GM18868 (cell line): Measurements from ENCODE around the gene LAMTOR4.

ENCODE experiments used
- ATAC-seq: cut with Tn5 transposase; IDR thresholded peaks from one replicate; pipeline ENCODE4 v1.9.1; 2021; ENCODE audit warnings: mild to moderate bottlenecking, moderate library complexity; ENCODE audit not compliant: unreplicated experiment

The LAMTOR4 gene

DNA sequence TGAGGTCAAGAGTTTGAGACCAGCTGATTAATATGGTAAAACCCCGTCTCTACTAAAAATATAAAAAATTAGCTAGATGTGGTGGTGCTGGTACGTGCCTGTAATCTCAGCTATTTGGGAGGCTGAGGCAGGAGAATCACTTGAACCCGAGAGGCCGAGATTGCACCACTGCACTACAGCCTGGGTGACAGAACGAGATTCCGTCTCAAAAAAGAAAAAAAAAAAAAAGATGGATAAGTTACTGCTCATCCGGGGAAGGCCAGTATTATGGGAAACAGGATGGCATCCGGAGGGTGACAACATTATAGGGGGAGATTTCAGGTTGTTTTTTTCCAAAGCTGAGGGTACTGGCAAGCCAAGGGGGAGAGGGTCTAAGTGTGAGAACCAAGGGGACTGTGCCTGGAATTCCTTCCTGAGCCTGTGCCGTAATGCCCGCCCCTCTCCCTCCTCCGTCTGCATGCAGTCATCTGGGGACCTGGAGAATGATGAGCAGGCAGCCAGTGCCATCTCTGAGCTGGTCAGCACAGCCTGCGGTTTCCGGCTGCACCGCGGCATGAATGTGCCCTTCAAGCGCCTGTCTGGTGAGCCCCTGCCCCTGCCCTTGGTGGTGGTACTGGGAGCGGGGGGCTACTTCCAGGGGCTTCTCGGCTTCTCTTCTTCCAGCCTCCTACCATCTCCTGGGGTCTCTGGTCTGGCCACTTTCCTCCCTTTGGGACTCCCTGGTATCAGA lies 4.4 kb downstream of the LAMTOR4 start:
- no peak for ATAC-seq

DNA sequence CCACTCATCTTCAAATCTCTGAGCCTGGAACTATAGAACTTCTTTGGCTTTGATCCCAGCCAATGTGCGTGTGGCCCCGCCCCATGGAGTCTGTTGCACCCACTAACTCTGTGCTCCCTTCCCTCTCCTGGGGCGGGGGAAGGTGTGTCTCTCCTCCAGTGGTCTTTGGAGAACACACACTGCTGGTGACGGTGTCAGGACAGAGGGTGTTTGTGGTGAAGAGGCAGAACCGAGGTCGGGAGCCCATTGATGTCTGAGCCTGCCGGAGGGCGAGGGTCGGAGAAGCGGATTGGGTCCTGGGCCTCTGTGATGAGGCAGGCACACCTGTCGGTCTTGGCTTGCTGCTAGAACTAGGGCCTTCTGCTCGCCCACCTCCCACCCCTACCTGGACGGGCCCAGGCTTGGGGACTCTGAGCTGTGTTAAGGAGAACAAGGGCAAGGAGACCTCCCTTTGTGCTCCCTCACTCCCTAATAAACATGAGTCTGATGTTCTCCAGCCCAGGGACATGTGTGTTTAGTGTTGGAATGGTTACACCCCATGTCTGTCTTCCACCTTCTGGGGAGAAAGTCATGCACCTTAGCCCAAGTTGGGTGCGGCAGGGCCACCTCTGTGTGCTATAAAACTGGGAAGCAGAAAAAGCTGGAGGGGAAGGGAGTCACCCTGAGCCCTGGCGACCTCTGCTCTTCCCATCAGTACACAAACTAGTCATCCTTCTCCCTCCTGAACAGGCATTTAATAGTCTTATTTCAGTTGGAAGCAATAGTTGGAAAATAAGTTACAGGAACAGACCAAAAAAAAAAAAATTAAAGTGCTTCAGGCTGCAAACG lies 5.2 kb downstream of the LAMTOR4 start:
- ATAC-seq: no peak

DNA sequence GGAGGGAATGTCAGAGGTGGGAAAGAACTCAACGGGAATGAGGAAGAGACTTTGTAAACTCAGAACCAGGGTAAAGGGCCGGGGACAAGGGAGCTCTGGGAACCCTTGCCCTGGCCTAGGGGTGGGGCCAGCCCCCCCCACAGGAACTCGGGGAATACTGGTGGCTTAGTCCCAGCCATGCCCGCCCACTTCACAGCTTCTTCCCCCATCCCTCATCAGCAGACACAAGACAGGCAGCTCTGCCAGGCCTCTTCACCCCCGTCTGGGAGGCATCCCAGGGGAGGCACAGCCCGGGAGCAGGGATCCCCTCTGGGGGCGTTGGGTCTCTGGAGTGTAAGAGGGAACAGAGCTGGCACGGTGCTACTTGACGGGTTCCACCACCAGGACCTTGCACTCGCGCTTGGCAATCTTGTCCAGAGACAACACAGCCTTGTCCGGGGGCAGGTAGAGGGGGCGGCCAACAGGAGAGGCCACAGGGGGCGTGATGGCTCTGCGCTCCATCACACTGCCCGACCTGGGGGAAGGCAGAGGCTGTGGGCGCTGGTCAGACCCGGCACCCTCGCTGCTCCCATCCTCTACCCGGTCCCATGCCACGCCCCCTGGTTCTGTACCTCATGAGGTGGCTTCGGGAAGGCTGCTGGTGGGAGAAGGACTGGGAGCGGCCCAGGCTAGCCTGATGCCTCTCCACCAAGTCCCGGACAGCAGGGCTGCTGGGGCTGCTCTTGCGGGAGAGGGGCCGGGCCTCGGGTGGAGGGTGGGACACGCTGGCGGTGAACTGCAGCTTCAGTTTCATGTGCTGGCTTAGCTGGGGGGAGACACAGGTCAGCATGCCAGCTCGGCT lies 6.2 kb downstream of the LAMTOR4 start:
- no peak for ATAC-seq

DNA sequence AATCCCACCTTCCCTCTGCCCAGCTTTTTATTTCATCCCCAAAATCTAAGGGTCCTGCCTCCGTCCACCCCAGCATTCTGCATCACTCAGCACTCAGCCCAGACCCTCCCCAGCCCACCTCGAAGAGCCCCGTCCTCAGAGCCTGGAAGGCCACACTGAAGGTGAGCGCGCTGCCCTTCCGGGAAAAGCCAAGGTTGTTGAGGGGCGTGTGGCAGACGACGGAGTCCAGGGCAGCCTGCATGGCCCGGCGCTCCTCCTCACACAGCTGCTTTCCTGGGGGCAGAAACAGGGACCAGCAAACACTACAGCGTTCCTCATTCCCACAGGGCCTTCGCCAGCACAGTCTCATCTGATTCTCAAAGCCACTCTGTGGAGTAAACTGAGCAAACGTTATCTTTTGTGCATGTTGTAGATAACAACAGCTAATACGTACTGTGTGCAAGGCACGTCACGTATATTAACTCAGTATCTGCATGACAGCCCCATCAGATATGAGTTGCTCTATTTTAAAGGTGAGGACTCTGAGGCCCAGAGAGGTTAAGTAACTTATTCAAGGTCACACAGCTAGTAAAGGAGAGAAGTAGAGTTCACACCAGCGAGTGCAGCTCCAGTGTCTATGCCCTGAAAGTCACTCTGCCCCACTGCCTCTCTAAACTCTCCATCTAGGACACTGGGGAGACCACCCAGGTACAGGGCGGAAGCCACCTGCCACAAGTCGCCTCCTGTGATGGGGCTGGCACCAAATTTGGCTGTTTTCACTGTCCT lies 7.0 kb downstream of the LAMTOR4 start:
- ATAC-seq: no peak

DNA sequence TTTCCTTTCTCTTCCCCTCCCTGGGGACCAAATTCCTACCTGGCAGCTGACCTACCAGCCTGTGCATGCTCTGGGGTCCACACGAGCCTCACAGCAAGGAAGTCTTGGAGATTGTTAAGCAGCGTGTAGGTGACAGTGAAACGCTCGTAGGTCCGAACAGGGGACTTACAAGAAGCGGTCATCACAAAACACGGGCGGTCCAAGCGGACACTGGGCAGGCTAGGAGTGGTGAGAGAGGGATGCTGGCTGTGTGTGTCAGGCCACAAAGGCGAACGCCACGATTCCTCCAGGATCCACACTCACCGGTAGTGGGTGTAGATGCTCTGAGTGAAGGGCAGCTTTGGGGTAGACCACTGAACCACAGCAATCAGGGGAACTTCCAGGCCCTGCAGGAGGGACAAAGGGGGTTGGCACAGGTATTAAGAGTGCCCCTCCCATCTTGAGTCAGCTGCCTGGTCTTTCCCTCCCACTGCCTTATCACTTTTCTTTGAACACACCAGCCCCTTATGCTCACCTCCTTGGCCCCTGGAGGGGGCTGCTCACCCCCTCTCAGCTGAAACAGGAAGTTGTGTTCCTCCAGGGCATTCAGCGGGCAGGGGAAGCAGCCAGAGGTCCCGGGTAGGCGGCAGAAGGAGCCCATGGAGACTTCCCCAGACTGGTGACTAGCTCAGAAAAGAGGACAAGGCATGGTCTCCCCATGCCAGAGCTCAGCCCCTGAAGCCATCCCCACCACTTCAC lies 7.8 kb downstream of the LAMTOR4 start:
- ATAC-seq: peak; percentile 39

DNA sequence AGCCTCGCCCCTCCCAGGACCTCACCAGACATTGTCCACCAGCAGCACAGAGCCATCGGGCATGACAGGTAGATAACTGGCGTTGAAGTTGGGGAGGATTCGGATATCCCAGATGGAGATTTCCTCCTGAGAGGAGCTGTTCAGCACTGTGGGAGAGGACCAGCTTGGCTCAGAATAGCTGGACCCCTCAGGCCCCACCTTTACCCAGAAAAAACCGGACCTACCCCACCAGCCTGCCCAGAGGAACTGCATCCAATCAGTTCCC lies 8.3 kb downstream of the LAMTOR4 start:
- no peak for ATAC-seq

DNA sequence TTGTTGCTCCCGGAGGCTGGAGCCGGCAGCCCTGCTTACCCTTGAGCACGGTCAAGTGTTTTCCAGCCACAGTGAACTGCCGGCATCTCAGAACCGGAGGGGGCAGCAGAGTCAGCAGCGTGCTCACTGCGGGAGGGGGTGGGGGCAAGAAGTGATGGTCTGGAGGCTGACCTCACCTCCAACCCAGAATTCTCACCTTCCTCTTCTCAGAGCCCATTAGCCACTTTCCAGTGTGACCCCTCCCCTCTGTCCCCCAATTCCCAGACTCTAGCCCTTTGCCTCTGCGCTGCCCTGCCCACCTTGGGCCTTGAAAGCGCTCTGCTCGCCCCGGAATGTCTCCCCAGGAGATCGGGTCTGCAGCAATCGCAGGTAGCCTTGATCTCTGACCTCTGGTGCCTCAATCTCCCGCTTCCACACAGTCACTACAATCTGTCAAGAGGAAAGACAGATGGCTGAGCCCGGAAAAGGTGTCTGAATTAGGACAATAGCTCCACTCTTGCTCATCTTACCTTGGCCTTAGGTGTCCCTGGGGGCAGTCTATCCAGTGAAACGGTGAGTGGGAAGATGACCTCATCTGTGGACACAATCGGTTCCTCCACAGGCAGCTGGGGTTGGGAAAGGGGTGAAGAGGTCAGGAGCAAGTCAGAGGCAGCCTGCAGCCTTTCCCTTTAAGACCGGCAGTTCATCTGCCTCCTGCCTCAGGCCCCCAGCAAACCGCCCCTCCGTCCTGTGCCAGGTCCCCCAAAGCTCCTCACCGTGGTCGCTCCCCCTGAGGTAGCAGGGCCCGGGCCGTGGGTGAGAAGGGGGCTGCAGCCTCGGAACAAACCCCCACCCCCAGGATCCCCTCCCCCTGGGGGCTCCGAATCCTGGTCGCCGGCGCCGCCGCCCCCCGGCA lies 8.9 kb downstream of the LAMTOR4 start:
- no peak for ATAC-seq

DNA sequence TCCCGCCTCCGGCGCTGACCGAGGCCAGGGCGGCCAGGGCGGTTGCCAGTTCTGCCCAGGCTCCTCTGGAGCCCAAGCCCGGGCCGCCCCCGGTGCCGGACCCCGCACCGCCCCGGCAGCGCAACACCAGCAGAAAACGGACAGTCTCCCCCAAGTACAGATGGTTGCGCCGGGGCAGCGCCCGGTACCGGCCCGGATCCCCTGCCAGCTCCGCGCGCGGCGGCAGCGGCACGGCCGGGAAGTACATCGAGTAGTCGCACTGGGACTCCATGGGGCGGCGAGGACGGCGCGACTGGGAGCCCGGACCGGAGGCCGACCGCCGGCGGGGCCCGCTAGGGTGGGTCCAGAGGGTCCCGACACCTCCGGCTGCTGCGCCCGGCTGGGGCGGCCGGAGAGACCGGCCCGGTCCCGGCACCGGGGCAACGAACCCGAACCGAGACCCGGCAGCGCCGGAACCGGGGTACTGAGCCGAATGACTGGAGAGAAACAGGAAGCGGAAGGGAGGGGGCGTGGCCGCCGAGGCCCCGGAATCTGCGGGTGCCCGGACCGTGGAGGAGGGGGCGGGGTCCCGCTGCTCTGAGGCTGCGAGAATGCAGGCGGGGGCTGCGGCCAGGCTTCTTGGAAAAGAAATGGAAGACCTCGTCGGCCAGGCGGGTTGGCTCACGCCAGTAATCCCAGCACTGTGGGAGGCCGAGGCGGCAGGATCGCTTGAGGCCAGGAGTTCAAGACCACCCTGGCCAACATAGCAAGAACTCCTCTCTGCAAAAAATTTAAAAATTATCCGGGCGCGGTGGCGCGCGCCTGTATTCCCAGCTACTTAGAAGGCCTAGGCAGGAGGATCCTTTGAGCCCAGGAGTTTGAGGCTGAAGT lies 9.7 kb downstream of the LAMTOR4 start, which contains the start of gene TRAPPC14:
TRAPPC14 (minus strand) TSS at position 495 of the 870 bp plus-strand sequence; CDS start at position 271, 224 bp downstream.
- ATAC-seq: peak; percentile 70

DNA sequence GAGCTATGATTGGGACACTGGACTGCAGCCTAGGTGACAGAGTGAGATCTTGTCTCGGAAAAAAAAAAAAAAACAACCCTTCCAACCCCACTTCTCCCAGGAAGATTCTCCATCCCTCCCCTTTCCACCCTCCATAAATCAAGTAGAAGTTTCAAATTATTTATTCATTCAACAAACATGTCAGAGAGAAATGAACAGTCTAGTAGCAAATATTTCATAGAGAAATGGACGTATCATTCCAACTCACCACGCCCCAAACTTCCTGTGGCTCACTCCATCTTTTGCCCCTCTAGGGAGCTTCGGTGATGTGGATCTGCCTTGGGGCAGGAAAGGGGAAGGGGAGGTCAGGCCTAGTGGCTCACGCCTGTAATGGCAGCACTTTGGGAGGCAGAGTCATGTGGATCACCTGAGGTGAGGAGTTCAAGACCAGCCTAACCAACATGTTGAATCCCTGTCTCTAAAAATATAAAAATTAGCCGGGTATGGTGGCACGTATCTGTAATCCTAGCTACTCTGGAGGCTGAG lies 10.4 kb downstream of the LAMTOR4 start:
- ATAC-seq: no peak

DNA sequence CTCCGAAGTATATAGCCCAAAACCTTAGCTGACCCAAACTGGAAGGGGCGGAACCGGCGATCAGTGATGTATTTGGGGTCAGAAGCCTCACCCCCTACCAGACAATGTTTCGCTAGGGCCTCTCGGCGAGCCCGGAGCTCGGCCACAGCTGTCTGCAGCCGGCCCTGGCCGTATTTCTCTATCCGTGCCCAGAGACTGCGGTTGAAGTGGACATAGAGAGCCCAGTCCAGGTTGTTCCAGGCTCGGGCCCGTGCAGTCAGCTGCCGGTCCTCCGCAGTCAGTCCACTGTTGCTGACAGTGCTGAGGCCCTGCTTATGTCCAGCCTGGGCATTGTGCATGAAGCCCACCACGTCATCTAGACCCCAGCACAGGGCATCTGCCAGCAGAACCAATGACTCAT lies 11.3 kb downstream of the LAMTOR4 start:
- no peak for ATAC-seq

DNA sequence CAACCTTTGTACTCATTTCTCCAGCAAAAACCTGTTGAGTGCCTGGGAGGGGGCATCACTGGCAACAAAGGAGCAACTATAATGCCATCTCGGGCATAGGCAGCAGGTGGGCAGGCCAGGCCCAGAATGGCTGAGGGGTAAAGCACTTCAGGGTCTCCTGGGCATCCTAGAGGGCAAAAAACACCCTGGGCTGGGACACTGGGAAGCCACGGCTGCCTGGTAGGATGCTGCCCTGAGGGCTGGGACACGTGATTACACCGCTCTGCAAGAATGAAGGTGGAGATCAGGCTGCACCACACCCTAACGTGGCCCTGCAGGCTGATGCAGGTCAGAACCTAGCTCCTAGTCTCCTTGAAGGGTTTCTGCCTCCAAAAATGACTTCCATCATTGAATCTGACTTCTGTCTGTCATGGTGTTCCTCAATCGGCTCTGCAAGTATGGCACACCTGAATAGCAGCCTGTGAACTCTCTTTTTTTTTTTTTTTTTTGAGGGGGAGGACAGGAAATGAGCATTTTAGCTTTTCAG lies 14.4 kb downstream of the LAMTOR4 start:
- ATAC-seq: no peak

DNA sequence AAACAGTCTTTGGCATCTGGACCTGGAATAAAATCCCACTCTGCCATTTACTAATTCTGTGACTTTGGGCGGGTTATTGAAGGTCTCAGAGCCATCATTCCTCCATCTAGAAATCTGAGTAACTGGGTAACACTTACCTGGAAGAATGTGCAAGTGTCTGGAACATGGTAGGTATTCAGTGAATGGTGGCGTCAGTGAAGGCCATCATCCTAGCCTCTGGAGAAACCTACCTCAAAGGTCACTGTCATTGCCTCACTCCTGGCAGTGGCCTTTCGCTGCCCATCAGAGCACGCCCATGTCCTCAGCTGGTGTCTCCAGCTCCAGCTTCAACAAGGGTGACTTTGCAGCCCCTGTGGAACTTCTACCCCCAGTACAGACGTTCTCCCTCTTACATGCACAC lies 15.2 kb downstream of the LAMTOR4 start:
- ATAC-seq: no peak

DNA sequence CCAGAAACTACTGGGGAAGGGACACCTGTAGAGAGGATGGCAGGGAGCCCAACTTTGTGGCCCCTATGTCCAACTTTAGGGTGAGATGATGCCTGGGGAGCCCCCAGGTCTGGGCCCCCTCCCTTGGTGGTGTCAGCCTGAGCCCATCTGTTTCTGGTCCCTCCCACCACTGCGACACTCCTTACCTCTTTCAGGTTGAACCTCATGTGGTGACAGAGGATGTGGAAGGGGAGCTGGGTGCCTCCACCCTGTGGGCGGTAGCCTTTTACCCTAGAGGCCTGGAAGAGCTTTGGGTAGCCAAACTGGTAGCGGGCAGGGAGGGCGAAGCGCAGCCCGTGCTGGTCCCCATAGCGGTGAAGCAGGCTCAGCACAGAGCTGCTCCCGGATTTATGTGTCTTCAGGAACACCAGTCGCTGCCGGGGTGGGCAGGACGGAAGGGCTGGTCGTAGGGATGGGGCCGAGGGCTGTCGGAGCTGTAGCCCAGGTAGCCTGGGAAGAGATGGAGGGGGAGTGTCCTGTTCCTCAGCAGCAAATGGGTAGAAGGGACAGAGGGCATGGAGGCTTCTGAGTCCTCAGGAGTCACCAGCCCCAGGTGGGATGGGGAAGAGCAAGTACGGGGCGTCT lies 17.7 kb downstream of the LAMTOR4 start:
- ATAC-seq: no peak

DNA sequence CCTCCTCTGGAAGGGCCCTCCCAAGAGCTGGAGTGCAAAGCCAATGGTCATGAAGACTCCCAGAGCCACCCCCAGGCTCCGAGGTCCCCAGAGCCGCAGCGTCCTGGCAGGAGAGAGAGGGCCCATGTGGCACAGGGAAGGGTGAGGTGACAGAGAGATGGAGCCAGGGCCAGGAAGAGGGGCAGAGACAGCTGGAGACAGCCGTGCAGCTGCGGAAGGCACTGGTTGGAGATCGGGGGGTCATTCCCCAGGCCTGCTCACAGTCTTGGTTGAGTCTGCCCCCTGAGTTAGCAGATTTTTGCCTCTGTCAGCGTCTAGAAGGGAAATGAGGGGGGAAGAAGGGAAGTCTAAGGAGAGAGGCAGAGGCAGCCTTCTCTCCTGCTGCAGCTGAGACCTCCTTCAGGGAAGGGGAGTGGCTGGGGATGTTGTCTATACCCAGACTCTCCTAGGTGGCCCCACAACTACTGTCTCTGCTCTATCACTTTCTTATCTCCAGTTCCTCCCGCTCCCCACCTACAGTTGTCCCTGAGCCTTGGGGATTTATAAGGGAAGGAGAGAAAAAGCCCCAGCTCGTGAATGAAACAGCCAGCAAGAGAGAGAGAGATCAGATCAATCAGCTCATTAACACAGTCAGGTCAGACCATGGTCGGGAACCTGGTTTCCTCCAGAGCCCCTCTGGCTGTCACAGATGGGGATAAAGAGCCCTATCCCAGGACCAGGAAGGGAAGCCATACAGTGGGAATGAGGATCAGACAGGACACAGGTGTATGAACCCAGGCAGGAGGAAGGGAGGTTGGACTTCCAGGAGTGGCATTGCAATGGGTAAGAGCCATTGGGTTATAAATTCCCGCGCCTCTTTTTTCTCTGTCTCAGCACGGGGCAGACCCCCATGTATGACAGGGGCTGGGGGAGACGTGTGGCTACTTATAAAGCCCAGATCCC lies 18.5 kb downstream of the LAMTOR4 start:
- no peak for ATAC-seq

DNA sequence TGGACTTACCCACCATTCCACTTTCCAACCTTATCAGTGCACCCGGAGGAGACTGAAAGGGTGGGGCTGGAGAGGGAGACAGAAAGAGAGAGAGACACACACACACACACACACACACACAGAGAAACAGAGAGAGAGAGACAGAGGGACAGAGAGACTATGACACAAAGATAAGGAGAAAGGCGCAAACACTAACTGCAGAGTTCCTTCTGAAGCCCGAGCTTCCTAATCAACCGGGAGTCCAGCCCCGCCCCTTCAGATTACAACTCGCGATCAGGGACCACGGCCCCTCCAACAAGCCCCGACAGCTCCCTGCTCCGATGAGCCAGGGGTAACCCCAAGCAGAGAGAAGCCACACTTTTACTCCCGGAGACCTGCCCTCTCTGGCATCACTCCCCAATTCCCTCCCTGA lies 19.2 kb downstream of the LAMTOR4 start:
- ATAC-seq: no peak
